ENCODE results near the gene RPS10.

The RPS10 gene

GRCh38 chr6:34425498-34426410, at the start of gene RPS10:
Gene RPS10 (minus strand): TSS chr6:34426069. CDS start chr6:34425221, 848 bp downstream.
- peak; percentile 91 for DNase-seq

DNA sequence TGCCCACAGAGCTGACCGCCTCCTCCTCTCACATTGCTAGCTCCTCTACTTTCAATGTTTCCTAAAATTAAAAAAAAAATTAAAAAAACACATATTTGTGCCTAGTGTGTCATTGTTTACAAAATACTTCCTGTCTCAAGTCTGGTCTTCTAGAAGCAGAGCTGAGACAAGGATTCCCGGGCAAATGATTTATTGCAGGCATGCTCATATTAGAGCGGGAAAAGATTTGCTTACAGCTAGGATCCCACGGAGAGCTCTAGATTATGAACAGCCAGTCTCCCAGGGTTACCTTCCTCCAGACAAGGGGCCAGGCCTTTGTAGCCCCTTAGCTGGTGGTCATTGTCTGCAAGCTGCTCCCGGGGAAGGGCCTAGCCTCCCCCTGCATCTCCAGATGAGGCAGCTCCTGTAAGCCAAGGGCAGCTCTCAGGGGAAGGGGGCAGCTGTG, 49.4 kb upstream of the RPS10 start:
- DNase-seq, result no peak

DNA sequence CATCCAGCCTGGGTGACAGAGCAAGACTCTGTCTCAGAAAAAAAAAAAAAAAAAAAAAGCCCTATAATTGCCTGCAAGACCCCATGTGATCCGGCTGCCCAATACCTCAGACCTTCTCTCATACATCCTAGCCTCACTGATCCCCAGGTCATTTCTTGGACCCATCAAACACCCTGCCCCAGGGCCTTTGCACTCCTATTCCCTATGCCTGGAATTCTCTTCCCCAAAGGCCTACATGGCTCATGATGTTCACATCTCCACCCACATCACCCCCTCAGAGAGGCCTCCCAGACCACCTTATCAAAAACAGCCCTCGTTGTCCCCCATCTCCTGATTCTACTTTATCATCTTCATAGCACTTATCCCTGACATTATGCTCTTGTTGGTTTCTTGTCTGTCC, 48.9 kb upstream of the RPS10 start:
- DNase-seq, result no peak

- no peak for DNase-seq
Observed at GRCh38 chr6:34473967-34474366, 48.1 kb upstream of the RPS10 start.

GRCh38 chr6:34472425-34472824, 46.6 kb upstream of the RPS10 start:
- DNase-seq, result no peak

DNA sequence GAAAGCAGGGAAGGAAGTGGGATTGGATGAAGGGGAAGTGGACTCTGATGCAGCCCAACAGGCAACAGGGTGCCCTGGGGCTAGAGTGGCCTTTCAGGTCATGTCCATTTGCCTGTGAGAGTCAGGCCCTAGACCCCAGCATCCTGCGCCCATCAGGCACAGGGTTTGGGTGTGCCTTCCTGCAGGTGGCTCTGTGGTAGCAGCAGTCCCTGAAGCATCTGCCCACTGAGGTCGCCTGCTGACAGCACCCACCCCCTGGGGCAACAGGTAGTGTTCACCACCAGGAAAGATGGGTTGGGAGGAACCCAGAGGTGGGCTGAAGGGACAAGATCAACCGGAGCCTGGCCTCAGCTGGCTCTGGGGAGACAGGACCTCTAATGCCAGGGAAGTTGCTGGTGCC, 43.6 kb upstream of the RPS10 start:
- DNase-seq, result no peak

DNA sequence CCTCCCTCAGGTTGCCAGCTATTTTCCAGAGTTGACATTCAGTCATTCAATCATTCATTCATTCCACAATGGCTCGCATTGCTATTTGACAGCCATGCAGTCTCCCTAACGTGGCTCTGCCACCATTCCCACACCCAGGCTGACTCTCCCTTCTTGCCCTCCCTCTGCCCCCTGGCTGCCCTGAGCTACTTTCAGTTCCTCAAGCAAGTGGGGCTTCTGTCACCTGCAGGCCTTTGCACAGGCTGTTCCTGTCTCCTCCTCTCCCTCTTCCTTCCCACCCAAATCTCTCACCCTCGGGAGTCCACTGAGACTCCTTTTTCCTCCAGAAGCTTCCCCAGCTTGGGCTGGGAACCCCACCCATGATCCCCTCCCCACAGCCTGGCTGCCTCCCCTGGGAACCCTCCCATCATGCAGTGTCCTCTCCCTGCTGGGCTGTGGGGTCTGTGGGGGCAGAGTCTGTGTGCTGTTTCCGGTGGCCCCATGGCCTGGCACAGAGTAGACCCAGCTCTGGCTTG, 42.6 kb upstream of the RPS10 start:
- DNase-seq, result no peak

- no peak for DNase-seq
Observed at GRCh38 chr6:34466242-34467185, 40.6 kb upstream of the RPS10 start.

DNA sequence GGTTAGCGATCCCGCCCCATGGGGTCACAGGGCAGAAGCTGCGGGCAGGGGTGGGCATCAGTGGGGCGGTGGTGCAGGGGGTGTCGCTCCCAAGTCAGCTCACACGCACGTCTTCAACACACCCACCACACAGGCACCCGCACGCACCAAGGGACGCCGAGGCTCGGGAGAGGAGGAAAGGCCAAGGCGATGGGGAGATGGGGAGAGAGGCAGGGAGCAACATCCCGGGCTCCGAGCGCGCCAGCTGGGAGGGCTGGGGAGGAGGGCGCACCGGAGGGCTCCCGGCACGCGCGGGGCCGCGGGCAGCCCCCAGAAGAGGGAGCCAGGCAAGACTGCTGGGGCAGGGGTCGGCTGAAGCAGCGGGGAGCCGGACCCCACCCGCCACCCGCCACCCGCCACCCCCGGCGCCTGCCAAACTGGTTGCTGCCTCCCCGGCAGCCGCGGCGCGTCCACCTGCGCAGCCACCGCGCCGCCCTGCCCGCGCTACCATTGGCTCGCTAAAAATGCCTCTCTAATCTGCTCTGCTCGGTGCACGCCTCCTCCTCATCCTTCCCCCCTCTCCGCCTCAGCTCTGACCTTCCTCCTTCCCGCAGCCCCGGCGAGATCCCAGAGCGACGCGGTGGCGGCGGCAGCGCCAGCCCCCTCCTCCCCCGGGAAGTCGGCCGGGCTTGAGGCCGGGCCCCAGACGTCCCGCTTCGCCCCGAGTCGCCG, 39.8 kb upstream of the RPS10 start, which contains the start of gene PACSIN1:
Gene PACSIN1, plus strand, starts transcription at position 546 of the 711 bp plus-strand sequence. CDS start 60,230 bp downstream, outside the sequence.
- no peak for DNase-seq

DNA sequence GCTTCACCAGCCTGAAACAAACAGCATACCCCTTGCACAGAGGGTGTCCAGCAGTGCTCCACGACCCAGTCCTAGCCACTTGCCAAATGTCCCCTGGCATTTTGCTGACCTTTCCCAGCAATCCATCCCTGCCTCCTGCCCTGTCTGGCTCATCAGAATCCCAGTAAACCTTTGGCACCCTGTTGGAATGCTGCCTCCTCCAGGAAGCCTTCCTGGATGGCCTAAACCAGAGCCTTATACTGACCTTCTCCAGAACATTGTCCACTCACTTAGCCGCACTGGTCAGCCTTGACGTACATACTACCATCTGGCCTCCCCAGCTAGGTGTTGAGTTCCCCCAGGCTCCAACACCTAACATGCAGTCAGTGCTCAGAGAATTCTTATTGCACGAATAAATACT, 38.0 kb upstream of the RPS10 start:
- no peak for DNase-seq

- DNase-seq, result no peak
Observed at GRCh38 chr6:34463299-34463698, 37.4 kb upstream of the RPS10 start.

GRCh38 chr6:34462551-34462971, 36.7 kb upstream of the RPS10 start:
- DNase-seq, result no peak

DNA sequence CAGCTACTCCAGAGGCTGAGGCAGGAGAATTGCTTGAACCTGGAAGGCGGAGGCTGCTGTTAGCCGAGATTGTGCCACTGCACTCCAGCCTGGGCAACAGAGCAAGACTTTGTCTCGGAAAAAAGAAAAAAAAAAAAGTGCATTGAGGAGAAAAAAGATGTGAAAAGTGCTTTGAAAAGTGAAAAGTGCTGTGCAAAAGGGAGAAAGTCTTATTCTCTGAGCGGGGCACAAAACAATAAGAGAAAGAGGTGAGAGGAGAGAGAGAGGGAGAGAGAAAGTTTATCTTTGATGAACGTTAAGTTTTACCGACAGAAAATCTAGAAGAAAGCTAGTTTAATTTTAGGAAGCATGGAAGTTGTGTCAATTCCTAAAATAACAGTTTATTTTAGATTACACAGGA, 36.1 kb upstream of the RPS10 start:
- DNase-seq, result no peak

DNA sequence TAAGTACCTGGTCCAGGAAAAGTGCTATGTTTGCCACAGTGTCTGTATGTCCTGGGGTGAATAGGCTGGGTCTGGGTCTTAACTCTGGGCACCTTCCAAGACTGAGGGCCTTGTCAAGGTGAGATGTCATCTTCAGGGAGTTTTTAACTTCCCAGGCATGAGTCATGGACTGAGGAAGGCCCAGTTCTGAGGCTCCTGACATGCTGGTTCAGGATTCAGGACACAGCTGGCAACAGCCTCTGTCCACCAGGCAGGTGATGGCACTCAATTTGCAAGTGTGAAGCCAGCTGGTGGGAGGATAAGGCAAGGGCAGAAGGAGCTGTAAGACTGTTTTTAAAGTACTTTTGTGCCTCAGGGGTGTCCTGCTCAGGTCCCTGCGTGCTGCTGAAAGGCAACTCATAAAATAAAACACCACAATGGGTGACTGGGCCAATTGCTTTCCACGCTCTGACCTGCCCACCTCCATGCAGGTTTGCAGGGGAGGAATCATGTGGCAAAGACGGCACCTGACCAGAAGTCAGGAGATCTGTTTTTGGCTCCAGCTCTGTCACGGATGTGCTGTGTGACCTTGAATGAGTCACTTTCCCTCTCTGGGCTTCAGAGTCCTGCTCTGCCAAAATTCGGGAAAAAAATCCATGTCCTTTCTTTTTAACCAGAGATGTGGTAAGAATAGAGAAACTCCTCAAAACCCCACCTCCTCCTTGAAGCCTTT, 35.1 kb upstream of the RPS10 start:
- DNase-seq, result no peak

DNA sequence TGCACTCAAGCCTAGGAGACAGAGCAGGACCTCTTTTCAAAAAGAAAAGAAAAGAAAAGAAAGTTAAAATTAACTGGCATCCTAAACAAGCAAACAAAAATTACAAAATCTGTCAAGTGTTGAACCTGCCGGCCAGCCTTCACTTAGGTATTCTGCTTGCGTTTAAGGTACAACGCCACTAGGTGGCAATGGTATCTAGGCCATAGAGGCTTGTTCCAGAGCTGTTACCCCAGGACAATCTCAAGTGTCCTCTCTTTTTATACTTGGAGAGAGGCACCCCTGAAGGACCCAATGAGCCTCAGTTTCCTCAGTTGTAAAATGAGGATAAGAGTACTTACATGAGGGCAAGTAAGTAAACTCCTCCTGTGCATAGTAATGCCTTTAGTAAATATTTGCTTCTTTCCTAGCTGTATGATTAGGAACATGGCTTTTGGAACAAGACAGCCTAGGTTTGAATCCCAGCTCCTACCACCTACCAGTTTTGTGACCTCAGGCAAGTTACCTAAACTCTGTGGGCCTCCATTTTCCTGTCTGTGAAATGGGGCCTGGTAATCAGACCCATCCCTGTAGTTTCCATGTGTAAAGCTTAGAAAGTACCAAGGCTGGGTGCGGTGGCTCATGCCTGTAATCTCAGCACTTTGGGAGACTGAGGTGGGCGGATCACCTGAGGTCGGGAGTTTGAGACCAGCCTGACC, 34.2 kb upstream of the RPS10 start:
- peak; percentile 47 for DNase-seq

DNA sequence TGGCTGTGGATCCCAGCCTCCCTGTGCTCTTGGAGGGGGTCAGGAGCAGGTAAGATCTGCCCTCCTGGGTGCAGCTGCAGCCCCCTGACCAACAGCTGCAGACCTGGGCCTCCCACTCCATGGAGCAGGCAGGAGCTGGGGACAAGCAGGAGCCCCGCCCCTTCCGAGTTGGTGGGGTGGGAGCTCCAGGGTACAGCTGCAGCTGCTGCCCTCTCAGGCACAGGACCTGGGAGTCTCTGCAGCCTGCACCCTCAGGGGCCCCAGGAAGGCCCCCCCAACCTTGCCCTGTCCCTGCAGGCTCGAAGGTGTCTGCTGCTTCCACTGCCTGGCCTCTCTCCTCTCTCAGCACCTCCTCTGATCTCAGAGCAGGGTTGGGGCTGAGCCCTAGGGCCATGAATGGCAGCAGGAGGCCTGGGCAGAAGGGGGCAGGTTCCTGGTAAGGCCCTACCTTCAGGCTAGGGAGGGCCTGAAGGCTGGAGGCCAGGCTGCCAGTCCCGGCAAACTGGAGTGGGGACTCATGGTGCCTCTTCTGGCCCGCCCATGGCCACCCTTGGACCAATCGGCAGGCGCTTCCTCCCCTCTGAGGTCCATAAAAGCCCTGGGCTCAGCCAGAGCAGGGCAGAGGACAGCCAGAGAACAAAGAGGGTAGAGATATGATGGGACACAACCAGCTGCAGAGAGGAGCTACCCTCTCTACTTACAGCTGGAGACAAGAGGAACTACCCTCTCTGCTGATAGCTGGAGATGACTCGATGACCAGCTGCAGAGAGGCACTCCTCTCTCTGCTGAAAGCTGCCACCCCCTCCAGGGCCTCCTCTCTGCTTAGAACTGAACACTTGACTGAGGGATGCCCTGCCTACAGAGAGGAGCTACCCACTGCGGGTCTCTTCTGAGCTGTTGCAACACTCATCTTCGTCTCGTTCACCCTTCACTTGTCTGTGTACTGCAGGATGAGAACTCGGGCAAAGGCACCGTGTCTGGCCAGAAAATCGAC, 32.2 kb upstream of the RPS10 start:
- no peak for DNase-seq

GRCh38 chr6:34457382-34457741, 31.5 kb upstream of the RPS10 start:
- DNase-seq, result no peak

GRCh38 chr6:34455831-34456230, 30.0 kb upstream of the RPS10 start:
- no peak for DNase-seq

- no peak for DNase-seq
Observed at GRCh38 chr6:34451192-34451591, 25.3 kb upstream of the RPS10 start.

DNA sequence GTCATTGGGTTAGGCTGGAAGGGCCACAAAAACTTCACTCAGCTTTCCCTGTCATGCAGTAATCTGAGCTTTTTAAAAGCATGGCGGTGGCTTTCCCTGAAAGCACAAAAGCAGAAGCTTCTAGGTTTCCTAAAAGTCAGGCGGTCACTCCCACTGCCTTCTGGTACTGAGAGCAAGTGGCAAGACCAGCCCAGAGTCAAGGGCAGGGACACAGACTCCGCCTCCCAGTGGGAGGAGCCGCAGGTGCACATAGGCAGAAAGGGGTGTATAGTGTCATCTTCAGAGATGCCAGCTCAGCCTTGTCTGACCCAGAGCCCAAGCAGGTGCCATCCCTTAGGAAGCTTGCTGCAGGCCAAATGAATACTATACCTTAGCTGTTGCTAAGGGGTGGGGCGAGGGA, 22.0 kb upstream of the RPS10 start:
- DNase-seq, result no peak
